ACC112 (cell line): ENCODE measurements around the gene EML6.
"Not testable (repeated sequence)": the region's sequence is repeated elsewhere in the genome, so short reads cannot be mapped to it uniquely, and the experiment has no call there.

ENCODE experiments used
- H2AFZ ChIP-seq: fragments of 200-600 bp; sonication (generic); one replicate; pipeline ENCODE4 v1.6.0; 2017; ENCODE audit warnings: antibody characterized with exemption, low read length; ENCODE audit not compliant: unreplicated experiment
- H3K27ac ChIP-seq: fragments of 200-600 bp; sonication (generic); 2 replicates; pipeline ENCODE4 v1.5.1; 2014; ENCODE audit warnings: low read depth, mild to moderate bottlenecking, antibody characterized with exemption, low read length, moderate library complexity
- H3K27me3 ChIP-seq: fragments of 200-600 bp; sonication (generic); 2 replicates; pipeline ENCODE4 v1.6.1; 2014; ENCODE audit warnings: mild to moderate bottlenecking, antibody characterized with exemption, low read length, moderate library complexity, mixed read lengths; ENCODE audit not compliant: insufficient read depth
- H3K36me3 ChIP-seq: fragments of 200-600 bp; sonication (generic); 2 replicates; pipeline ENCODE4 v1.6.1; 2016; ENCODE audit warnings: mild to moderate bottlenecking, antibody characterized with exemption, low read length, moderate library complexity, mixed read lengths; ENCODE audit not compliant: insufficient read depth
- H3K4me1 ChIP-seq: fragments of 200-600 bp; sonication (generic); one replicate; pipeline ENCODE4 v1.6.1; 2016; ENCODE audit warnings: low read length, mixed read lengths; ENCODE audit not compliant: insufficient read depth, unreplicated experiment, control insufficient read depth
- H3K4me3 ChIP-seq: fragments of 200-600 bp; sonication (generic); 2 replicates; pipeline ENCODE4 v1.5.1; 2014; ENCODE audit warnings: mild to moderate bottlenecking, low read depth, low read length
- H3K79me2 ChIP-seq: fragments of 200-600 bp; sonication (generic); one replicate; pipeline ENCODE4 v1.6.0; 2016; ENCODE audit warnings: low read length; ENCODE audit not compliant: control insufficient read depth, unreplicated experiment, insufficient read depth

Gene EML6

GRCh38 chr2:54863660-54864059 lies 140.2 kb downstream of the EML6 start:
- no peak overlapping the region for H2AFZ ChIP-seq
- H3K36me3 ChIP-seq: no peaks in the 10 kb centered on the region
- peaks cover 8% of the 10 kb centered on the region for H3K4me1 ChIP-seq
- H3K27me3 ChIP-seq: no peaks in the 10 kb centered on the region
- no peak overlapping the region for H3K4me3 ChIP-seq
- H3K27ac ChIP-seq: no peak overlapping the region
- H3K79me2 ChIP-seq: no peaks in the 10 kb centered on the region

DNA sequence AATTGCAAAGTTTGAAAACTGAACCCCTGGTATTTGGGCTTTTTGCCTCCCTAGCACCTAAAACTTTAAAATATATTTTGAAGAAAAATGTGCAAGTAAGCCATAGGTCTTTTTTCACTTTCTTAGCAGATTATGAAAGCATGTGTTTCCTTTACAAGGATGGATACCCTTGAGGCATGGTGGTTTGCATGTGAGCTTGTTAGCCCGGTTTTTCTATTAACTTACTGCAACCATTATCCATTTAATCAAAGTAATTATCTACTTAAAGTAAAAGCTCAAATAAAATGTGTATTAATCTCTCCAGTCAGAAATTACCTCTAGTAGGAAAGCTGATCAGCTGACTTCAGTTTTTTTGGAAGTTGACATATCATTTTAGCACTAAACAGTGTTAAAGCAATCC lies 140.6 kb downstream of the EML6 start:
- Histone ChIP-seq H3K36me3 (no peaks in the 10 kb centered on the region), H3K4me1 (peaks cover 8% of the 10 kb centered on the region), H3K27ac (no peak overlapping the region), H3K4me3 (no peak overlapping the region), H3K79me2 (no peaks in the 10 kb centered on the region), H2AFZ (no peak overlapping the region), H3K27me3 (no peaks in the 10 kb centered on the region)

GRCh38 chr2:54864727-54865126 lies 141.3 kb downstream of the EML6 start:
- H3K4me1 ChIP-seq: peaks cover 8% of the 10 kb centered on the region

GRCh38 chr2:54866179-54866578 lies 142.7 kb downstream of the EML6 start:
- no peaks in the 10 kb centered on the region for H3K79me2 ChIP-seq
- H2AFZ ChIP-seq: no peak overlapping the region
- H3K4me3 ChIP-seq: no peak overlapping the region
- no peaks in the 10 kb centered on the region for H3K27me3 ChIP-seq
- H3K36me3 ChIP-seq: no peaks in the 10 kb centered on the region
- H3K4me1 ChIP-seq: no peaks in the 10 kb centered on the region
- H3K27ac ChIP-seq: no peak overlapping the region

More at GRCh38 chr2:54864727-54865126, 141.3 kb downstream of the EML6 start:
- Histone ChIP-seq H2AFZ (no peak overlapping the region), H3K79me2 (no peaks in the 10 kb centered on the region), H3K4me3 (no peak overlapping the region), H3K27ac (no peak overlapping the region), H3K27me3 (no peaks in the 10 kb centered on the region), H3K36me3 (no peaks in the 10 kb centered on the region)

GRCh38 chr2:54866868-54867267 lies 143.4 kb downstream of the EML6 start:
- no peak overlapping the region for H3K27ac ChIP-seq
- H2AFZ ChIP-seq: no peak overlapping the region
- H3K79me2 ChIP-seq: no peaks in the 10 kb centered on the region
- no peaks in the 10 kb centered on the region for H3K36me3 ChIP-seq
- no peak overlapping the region for H3K4me3 ChIP-seq
- H3K4me1 ChIP-seq: no peaks in the 10 kb centered on the region
- no peaks in the 10 kb centered on the region for H3K27me3 ChIP-seq

DNA sequence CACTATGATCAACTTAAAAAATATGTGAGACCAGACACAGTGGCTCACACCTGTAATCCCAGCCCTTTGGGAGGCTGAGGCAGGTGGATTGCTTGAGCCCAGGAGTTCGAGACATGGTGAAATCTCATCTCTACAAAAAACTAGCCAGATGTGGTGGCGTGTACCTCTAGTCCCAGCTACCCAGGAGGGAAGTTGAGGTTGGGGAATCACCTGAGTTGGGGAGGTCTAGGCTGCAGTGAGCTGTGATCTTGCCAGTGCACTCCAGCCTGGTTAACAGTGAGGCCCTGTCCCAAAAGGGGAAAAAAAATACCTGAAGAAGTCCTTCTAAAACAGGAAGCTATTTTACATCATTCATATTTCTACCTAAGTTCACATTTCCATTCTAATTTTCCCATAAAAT lies 144.0 kb downstream of the EML6 start:
- Histone ChIP-seq H3K27ac (no peak overlapping the region), H3K36me3 (no peaks in the 10 kb centered on the region), H3K4me1 (no peaks in the 10 kb centered on the region), H2AFZ (no peak overlapping the region), H3K79me2 (no peaks in the 10 kb centered on the region), H3K27me3 (no peaks in the 10 kb centered on the region), H3K4me3 (no peak overlapping the region)

DNA sequence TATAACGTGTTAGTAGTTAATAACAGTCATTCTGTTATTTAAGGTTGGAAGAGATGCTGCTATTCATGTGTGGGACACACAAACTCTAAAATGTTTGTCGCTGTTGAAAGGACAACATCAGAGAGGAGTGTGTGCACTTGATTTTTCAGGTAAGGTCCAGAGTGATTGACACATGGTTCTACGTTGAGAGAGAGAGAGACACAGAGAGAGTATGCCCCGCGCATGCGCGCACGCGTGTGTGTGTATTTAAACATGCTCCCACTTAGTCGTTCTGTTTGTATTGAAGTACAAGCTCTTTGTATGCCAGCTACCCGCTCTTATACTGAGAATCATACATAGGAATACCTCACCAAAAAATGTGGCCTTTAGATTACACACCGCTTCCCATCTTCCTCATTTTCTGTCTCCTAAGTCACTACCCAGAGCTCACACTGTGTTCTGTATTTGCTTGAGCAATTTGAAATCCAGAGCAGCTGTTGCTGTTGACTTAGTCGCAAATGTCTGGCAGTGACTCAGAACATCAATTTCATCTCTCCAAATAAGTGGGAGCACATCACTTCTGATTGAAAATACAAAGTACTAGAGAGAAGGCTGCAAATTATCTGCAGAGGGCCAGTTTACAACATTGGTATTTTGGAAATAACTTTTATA lies 148.1 kb downstream of the EML6 start:
- Histone ChIP-seq H3K4me1 (no peaks in the 10 kb centered on the region), H3K36me3 (no peaks in the 10 kb centered on the region), H3K27ac (no peak overlapping the region), H3K4me3 (no peak overlapping the region), H3K27me3 (no peaks in the 10 kb centered on the region), H2AFZ (no peak overlapping the region), H3K79me2 (no peaks in the 10 kb centered on the region)

GRCh38 chr2:54872780-54873179 lies 149.3 kb downstream of the EML6 start:
- no peaks in the 10 kb centered on the region for H3K27me3 ChIP-seq
- H3K36me3 ChIP-seq: no peaks in the 10 kb centered on the region
- H3K79me2 ChIP-seq: no peaks in the 10 kb centered on the region
- H3K27ac ChIP-seq: no peak overlapping the region
- H2AFZ ChIP-seq: no peak overlapping the region
- H3K4me3 ChIP-seq: no peak overlapping the region
- no peaks in the 10 kb centered on the region for H3K4me1 ChIP-seq

- not testable (repeated sequence) for H3K27ac ChIP-seq, H3K4me1 ChIP-seq, H3K27me3 ChIP-seq, H3K4me3 ChIP-seq, H3K79me2 ChIP-seq, H2AFZ ChIP-seq, H3K36me3 ChIP-seq
Measured at GRCh38 chr2:54873236-54873635, 149.8 kb downstream of the EML6 start.

GRCh38 chr2:54876764-54877163 lies 153.3 kb downstream of the EML6 start:
- no peak overlapping the region for H3K27ac ChIP-seq
- H3K79me2 ChIP-seq: no peaks in the 10 kb centered on the region
- H3K36me3 ChIP-seq: no peaks in the 10 kb centered on the region
- H3K4me1 ChIP-seq: no peaks in the 10 kb centered on the region
- no peak overlapping the region for H2AFZ ChIP-seq
- no peaks in the 10 kb centered on the region for H3K27me3 ChIP-seq
- H3K4me3 ChIP-seq: no peak overlapping the region

- Histone ChIP-seq H3K36me3 (no peaks in the 10 kb centered on the region), H3K79me2 (no peaks in the 10 kb centered on the region), H3K4me3 (no peak overlapping the region), H3K27ac (no peak overlapping the region), H2AFZ (no peak overlapping the region), H3K27me3 (no peaks in the 10 kb centered on the region), H3K4me1 (no peaks in the 10 kb centered on the region)
Measured at GRCh38 chr2:54878182-54878581, 154.7 kb downstream of the EML6 start.
